ENCODE data around the gene KRTAP16-1.

KRTAP16-1 gene

DNA sequence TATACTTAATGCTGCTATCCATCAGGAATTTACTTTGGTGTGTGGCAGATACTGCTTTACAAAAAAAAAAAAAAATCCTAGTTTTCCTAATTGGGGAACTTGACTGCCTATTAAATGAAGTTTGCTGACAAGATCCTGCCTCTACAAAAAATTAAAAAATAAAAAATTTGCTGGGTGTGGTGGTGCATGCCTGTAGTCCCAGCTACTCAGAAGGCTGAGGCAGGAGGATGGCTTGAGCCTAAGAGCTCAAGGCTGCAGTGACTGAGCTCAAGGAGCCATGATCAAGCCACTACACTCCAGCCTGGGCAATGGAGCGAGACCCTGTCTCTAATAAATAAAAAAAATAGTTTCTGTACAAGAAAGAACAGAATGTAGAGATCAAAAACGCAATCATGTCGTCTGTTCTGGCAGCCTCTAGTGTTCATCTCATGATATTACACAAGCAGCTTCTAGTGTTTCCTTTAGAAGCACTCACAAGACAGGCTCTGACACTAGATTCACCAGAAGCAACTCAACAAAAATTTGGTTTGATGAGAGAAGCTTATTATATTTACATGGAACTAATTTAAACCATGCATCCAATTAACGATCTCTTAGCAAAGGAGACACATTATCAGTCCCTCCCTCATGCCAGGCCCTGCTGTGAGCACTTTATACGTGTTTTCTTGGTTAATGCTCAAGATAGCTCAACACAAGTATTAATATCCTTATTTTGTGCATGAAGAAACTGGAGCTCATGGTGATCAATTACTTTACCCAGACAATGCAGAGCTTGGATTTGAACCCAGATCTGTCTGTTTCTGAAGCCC lies 13.2 kb upstream of the KRTAP16-1 start:
- TF ChIP-seq SIN3A (IDR thresholded peaks at IDR 0.05; ENCODE audit: borderline replicate concordance, insufficient read depth, low read length), result no peak
- no peak for TF ChIP-seq FOXP2 (optimal IDR thresholded peaks at IDR 0.05; ENCODE audit: borderline replicate concordance, extremely low read depth, extremely low read length, insufficient read depth)
- TF ChIP-seq, protein P1, sequence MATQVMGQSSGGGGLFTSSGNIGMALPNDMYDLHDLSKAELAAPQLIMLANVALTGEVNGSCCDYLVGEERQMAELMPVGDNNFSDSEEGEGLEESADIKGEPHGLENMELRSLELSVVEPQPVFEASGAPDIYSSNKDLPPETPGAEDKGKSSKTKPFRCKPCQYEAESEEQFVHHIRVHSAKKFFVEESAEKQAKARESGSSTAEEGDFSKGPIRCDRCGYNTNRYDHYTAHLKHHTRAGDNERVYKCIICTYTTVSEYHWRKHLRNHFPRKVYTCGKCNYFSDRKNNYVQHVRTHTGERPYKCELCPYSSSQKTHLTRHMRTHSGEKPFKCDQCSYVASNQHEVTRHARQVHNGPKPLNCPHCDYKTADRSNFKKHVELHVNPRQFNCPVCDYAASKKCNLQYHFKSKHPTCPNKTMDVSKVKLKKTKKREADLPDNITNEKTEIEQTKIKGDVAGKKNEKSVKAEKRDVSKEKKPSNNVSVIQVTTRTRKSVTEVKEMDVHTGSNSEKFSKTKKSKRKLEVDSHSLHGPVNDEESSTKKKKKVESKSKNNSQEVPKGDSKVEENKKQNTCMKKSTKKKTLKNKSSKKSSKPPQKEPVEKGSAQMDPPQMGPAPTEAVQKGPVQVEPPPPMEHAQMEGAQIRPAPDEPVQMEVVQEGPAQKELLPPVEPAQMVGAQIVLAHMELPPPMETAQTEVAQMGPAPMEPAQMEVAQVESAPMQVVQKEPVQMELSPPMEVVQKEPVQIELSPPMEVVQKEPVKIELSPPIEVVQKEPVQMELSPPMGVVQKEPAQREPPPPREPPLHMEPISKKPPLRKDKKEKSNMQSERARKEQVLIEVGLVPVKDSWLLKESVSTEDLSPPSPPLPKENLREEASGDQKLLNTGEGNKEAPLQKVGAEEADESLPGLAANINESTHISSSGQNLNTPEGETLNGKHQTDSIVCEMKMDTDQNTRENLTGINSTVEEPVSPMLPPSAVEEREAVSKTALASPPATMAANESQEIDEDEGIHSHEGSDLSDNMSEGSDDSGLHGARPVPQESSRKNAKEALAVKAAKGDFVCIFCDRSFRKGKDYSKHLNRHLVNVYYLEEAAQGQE (IDR thresholded peaks at IDR 0.05; ENCODE audit: insufficient read depth in 1 of 2, low read depth in 2 of 2, low read length in 2 of 2), result no peak
- TF ChIP-seq TAF1 (IDR thresholded peaks at IDR 0.05; ENCODE audit: borderline replicate concordance, insufficient read depth, low read length), result no peak
- no peak for TF ChIP-seq POLR2AphosphoS5 (IDR thresholded peaks at IDR 0.05; ENCODE audit: low read depth, low read length)

DNA sequence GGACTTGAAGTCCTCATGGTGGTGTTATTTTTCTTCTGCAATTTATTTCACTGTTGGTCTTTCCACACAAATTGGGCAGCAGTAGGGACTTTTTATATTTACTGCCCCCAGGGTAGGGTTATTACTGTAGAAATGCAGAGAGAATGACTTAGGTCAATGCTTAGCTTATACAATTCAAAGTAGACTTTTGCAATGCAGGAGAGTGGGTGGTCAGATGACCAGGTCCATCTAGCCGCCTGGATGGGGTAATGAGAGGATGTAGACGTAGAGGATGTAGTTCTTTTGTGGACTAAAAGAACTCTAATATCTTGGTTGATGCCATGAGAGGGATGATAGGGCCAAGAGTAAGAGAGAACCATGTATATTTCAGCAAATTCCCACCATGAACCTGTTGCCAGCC lies 9.1 kb upstream of the KRTAP16-1 start:
- TF ChIP-seq, protein P1 (IDR thresholded peaks at IDR 0.05; ENCODE audit: insufficient read depth in 1 of 2, low read depth in 2 of 2, low read length in 2 of 2), result no peak
- TF ChIP-seq TAF1 (IDR thresholded peaks at IDR 0.05; ENCODE audit: borderline replicate concordance, insufficient read depth, low read length), result no peak
- TF ChIP-seq SIN3A (IDR thresholded peaks at IDR 0.05; ENCODE audit: borderline replicate concordance, insufficient read depth, low read length), result no peak
- TF ChIP-seq FOXP2 (optimal IDR thresholded peaks at IDR 0.05; ENCODE audit: borderline replicate concordance, extremely low read depth, extremely low read length, insufficient read depth), result no peak
- TF ChIP-seq POLR2AphosphoS5 (IDR thresholded peaks at IDR 0.05; ENCODE audit: low read depth, low read length), result no peak

DNA sequence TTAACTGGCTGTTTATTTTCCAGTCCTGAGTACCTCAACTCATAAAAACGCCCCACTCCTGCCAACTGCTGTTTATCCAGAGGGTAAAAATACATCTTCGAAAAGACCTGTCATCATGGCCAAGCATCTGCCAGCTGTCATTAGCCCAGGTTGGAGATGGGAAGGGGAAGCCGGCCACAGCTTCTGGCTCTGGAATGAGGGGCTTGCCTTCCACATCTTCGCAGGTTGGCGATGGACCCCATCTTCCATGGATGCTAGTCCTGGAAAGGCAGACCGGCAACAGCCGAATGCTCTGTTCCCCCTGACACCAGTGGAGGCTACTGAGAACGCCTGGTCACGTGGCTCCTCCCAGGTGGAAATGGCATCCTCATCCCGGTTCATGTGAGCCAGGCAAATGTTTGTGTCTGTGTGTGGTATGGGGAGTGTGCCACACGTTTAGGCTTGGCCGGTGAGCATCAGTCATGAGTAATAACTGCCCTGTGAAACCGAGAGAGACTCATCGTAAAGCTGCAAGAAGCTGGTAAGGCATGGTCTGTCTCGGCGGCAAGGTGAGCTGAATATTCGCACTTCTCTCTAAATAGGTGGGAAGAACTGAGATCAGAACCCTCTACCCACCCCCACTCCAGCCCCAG lies 6.8 kb upstream of the KRTAP16-1 start:
- TF ChIP-seq SIN3A (IDR thresholded peaks at IDR 0.05; ENCODE audit: borderline replicate concordance, insufficient read depth, low read length) (no peak), TAF1 (IDR thresholded peaks at IDR 0.05; ENCODE audit: borderline replicate concordance, insufficient read depth, low read length) (no peak), FOXP2 (optimal IDR thresholded peaks at IDR 0.05; ENCODE audit: borderline replicate concordance, extremely low read depth, extremely low read length, insufficient read depth) (no peak), POLR2AphosphoS5 (IDR thresholded peaks at IDR 0.05; ENCODE audit: low read depth, low read length) (no peak)
- TF ChIP-seq, protein P1 (IDR thresholded peaks at IDR 0.05; ENCODE audit: insufficient read depth in 1 of 2, low read depth in 2 of 2, low read length in 2 of 2), result no peak

DNA sequence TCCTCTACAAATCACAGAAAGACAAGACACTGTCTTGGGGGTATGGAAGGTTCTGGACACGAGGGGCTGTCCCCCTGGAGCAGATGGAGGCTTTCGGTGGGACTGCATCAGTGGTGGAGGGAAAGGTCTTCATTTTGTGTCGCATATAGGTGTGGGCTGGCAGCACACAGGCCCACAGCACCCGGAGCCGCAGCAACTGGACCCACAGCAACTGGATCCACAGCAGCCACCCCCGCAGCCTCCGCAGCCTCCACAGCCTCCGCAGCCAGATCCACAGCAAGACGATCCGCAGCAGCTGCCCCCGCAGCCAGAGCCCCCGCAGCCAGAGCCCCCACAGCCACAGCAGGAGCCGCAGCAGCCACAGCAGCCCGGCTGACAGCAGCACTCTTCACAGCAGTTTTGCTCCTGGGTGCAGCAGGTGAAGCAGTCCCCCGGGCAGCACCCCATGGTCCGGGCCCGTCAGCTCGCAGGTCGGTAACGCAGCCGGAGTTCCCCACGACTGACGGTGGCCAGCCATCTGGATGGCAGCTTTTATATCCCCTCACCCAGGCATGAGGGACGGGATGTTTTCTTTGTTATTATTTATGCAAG lies 6.2 kb upstream of the KRTAP16-1 start, which contains the start of gene KRTAP17-1:
TSS of gene KRTAP17-1 (minus strand) at position 507 of the 591 bp plus-strand sequence. CDS start at position 447, 60 bp downstream.
- no peak for TF ChIP-seq FOXP2 (optimal IDR thresholded peaks at IDR 0.05; ENCODE audit: borderline replicate concordance, extremely low read depth, extremely low read length, insufficient read depth)
- TF ChIP-seq, protein P1 (IDR thresholded peaks at IDR 0.05; ENCODE audit: insufficient read depth in 1 of 2, low read depth in 2 of 2, low read length in 2 of 2), result no peak
- TF ChIP-seq SIN3A (IDR thresholded peaks at IDR 0.05; ENCODE audit: borderline replicate concordance, insufficient read depth, low read length), result no peak
- TF ChIP-seq TAF1 (IDR thresholded peaks at IDR 0.05; ENCODE audit: borderline replicate concordance, insufficient read depth, low read length), result no peak
- TF ChIP-seq POLR2AphosphoS5 (IDR thresholded peaks at IDR 0.05; ENCODE audit: low read depth, low read length), result no peak

Measured in PFSK-1 (cell line).